Epithelial cell of proximal tubule (primary cell): Measurements from ENCODE around the gene LGALS4. TPM values are rescaled to one million over a fixed set of nuclear protein-coding genes. Genes with fewer than 3 reads are reported as not detected.
"Not testable (repeated sequence)": the region's sequence is repeated elsewhere in the genome, so short reads cannot be mapped to it uniquely, and the experiment has no call there.

ENCODE experiments used
- DNase-seq: peaks from one replicate; pipeline ENCODE4 v3.0.0-alpha.2; 2011; ENCODE audit warnings: low read depth
- H3K4me3 ChIP-seq: 2 replicates; pipeline ENCODE4 v1.5.1; 2011; ENCODE audit warnings: low read depth, mild to moderate bottlenecking, low read length
- total RNA-seq: library from RNA; depleted of rRNA; stranded (reverse); fragments of >200 nt; gene quantifications from 2 replicates; pipeline ENCODE4 v1.2.3, GENCODE V29; 2015
- TF ChIP-seq, protein P1 (sequence below): conservative IDR thresholded peaks from 2 replicates; pipeline ENCODE4 v1.5.1; 2012; ENCODE audit warnings: low read depth, mild to moderate bottlenecking, low read length

The LGALS4 gene
- total RNA-seq, 1 donor from 2014 or later: not detected

DNA sequence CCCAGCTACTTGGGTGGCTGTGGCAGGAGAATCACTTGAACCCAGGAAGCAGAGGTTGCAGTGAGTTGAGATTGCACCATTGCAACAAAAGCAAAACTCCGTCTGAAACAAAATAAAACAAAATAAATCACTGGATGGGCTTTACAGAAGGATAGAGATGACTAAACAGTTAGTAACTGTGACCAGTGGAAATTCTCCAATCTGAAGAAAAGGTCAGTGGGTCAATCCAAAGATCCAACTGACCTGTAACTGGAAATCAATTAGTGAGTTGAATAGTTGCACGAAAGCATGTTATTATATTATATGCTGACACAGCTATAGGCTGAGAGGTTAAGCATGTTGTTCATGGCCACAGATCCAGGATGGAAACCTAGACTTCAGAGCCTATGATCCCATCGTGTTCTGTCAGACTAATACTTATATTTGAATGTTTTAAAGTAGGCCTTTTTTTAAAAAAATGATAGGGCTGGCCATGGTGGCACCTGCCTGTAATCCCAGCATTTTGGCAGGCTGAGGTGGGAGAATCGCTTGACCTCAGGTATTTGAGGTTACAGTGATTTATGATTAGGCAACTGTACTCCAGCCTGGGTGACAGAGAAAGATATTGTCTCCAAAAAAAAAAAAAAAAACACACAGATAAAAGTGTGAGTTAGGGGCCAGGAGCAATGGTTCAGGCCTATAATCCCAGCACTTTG lies 17.4 kb upstream of the LGALS4 start:
- TF ChIP-seq, protein P1, sequence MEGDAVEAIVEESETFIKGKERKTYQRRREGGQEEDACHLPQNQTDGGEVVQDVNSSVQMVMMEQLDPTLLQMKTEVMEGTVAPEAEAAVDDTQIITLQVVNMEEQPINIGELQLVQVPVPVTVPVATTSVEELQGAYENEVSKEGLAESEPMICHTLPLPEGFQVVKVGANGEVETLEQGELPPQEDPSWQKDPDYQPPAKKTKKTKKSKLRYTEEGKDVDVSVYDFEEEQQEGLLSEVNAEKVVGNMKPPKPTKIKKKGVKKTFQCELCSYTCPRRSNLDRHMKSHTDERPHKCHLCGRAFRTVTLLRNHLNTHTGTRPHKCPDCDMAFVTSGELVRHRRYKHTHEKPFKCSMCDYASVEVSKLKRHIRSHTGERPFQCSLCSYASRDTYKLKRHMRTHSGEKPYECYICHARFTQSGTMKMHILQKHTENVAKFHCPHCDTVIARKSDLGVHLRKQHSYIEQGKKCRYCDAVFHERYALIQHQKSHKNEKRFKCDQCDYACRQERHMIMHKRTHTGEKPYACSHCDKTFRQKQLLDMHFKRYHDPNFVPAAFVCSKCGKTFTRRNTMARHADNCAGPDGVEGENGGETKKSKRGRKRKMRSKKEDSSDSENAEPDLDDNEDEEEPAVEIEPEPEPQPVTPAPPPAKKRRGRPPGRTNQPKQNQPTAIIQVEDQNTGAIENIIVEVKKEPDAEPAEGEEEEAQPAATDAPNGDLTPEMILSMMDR: no peak
- peak overlapping the region; percentile 80 for H3K4me3 ChIP-seq
- DNase-seq: no peak

DNA sequence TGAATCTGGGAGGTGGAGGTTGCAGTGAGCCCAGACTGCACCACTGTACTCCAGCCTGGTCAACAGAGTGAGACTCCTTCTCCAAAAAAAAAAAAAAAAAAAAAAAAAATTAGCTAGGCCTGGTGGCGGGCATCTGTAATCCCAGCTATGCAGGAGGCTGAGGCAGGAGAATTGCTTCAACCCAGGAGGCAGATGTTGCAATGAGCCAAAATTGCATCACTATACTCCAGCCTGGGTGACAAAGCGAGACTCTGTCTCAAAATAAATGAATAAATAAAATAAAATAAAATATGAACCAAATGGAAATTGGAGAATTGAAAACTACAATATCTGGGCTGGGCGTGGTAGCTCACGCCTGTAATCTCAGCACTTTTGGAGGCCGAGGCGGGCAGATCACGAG lies 16.5 kb upstream of the LGALS4 start:
- not testable (repeated sequence) for DNase-seq, H3K4me3 ChIP-seq

DNA sequence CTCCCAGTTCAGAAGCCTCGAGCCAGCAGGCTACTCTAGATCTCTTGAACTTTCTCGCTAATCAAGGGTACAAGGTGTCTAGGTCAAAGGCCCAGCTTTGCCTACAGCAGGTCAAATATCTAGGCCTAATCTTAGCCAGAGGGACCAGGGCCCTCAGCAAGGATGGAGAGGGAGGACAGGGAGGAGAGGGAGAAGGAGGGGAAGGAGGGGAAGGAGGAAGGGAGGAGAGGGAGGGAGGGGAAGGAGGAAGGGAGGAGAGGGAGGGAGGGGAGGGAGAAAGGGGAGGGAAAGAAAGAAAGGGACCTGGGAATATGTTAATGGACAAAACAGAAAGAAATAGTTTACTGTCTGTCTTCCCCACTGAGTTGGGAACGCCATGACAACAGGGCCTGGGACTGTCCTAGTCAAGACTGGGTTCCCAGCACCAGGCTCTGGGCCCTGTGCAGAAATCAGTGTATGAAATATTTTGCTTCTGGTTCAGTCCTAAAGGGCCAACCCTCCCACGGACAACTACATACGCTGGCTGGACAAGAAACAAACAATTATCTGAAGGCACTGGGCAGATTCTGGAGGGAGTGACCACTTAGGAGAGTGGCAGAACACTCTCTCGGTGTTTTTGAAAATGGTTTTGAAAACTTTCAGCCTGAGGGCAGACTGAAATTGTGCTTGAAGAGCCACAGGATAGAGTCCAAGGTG lies 14.3 kb upstream of the LGALS4 start:
- no peak for DNase-seq
- TF ChIP-seq, protein P1: no peak
- no peak overlapping the region for H3K4me3 ChIP-seq

DNA sequence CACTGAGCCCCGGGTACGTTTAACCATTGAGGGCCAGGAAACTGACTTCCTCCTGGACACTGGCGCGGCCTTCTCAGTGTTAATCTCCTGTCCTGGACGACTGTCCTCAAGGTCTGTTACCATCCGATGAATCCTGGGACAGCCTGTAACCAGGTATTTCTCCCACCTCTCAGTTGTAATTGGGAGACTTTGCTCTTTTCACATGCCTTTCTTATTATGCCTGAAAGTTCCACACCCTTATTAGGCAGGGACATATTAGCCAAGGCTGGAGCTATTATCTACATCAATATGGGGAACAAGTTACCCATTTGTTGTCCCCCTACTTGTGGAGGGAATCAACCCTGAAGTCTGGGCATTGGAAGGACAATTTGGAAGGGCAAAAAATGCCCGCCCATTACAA lies 13.2 kb upstream of the LGALS4 start:
- not testable (repeated sequence) for DNase-seq

DNA sequence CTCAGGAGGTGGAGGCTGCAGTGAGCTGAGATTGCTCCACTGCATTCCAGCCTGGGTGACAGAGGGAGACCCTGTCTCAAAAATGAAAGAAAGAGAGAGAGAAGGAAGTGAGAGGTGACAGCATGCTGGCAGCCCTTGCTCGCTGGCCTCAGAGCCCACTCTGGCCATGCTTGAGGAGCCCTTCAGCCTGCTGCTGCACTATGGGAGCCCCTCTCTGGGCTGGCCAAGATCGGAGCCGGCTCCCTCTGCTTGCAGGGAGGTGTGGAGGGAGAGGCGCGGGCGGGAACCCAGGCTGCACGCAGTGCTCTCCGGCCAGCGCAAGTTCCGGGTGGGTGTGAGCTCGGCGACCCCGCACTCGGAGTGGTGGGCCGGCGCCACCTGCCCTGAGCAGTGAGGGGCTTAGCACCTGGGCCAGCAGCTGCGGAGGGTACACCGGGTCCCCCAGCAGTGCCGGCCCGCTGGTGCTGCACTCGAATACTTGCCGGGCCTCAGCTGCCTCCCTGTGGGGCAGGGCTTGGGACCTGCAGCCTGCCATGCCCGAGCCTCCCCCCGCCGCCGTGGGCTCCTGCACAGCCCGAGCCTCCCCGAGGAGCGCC lies 8.6 kb upstream of the LGALS4 start:
- not testable (repeated sequence) for H3K4me3 ChIP-seq, DNase-seq

More for the DNA sequence above, 13.2 kb upstream of the LGALS4 start:
- not testable (repeated sequence) for H3K4me3 ChIP-seq

DNA sequence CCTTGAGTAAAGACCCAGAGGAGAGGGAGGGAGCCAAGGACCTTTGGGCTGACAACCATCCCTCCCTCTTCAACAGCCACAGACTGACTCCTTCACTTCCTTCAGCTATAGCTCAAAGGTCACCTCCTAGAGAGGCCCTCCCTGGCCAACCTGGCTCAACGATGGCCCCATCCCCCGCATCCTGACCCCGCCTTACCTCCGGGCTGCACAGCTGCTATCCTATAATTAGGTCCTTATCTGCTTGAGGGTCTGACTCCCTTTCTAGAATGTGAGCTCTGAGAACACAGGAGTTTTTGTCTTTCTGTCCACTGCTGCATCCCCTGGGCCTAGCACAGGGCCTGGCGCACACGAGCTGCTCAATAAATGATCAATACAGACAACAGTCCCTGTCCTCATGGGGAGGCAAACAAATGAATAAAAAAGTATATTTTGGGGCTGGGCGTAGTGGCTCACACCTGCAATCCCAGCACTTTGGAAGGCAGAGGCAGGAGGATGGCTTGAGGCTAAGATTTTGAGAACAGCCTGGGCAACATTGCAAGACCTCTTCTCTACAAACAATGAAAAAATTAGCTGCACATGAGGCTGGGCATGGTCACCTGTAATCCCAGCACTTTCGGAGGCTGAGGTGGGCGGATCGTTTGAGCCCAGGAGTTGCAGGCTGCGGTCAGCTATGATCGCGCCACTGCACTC lies 6.6 kb upstream of the LGALS4 start:
- DNase-seq: no peak
- no peak overlapping the region for H3K4me3 ChIP-seq
- TF ChIP-seq, protein P1: no peak

DNA sequence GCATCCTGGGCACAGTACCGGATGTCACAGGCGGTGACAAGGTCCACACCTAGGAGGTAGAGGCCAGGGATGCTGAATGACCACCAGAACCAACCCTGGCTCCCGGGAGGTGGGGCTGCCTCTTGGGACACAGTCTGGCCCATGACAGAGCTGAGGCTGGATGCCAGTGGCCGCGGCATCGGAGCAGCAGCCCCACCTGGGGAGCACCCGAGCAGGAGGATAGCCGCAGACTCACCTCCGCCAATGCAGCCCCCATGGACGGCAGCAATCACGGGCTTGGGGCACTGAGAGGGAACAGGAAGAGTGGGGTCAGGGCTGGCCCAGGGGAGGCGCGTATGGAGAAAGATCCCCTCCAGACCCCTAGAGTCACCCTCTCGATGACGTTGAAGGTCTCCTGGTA lies 4.3 kb upstream of the LGALS4 start:
- DNase-seq: no peak
- no peak overlapping the region for H3K4me3 ChIP-seq

More for the DNA sequence above, 4.3 kb upstream of the LGALS4 start:
- TF ChIP-seq, protein P1: no peak
